Peyer's patch (tissue), 4 donors: Measurements from ENCODE around the gene TMEM91. TPM values are rescaled to one million over a fixed set of nuclear protein-coding genes. Genes with fewer than 3 reads are reported as not detected.

Source experiments
- DNase-seq, 3 donors: peaks; one replicate each; pipeline ENCODE4 v3.0.0-alpha.2; 2017 to 2019
- H3K27ac ChIP-seq, 4 donors: fragments of 200-600 bp; sonication (generic); one replicate each; pipeline ENCODE4 v1.5.1; 2016 to 2019
- H3K27me3 ChIP-seq, 2 donors: fragments of 200-600 bp; sonication (generic); one replicate each; pipeline ENCODE4 v1.5.1; 2019
- H3K36me3 ChIP-seq, 3 donors: fragments of 200-600 bp; sonication (generic); one replicate each; pipeline ENCODE4 v1.5.1; 2016 to 2019
- H3K4me1 ChIP-seq, 4 donors: fragments of 200-600 bp; sonication (generic); one replicate each; pipeline ENCODE4 v1.5.1; 2016 to 2019
- H3K4me3 ChIP-seq, 4 donors: fragments of 200-600 bp; sonication (generic); 1 replicate in 3 of 4; 2 replicates in 1 of 4; pipeline ENCODE4 v1.5.1; 2016 to 2019; ENCODE audit warnings: mild to moderate bottlenecking in 1 of 4
- H3K9me3 ChIP-seq, 4 donors: fragments of 200-600 bp; sonication (generic); one replicate each; pipeline ENCODE4 v1.5.1; 2016 to 2019; ENCODE audit warnings: mild to moderate bottlenecking in 1 of 4
- CTCF ChIP-seq, 6 experiments: fragments of 450-650 bp in 4 of 6; fragments of 200-600 bp in 2 of 6; sonication (generic) in 1 of 6; IDR thresholded peaks; one replicate each; pipeline ENCODE4 v1.5.1; 2017 to 2019; ENCODE audit warnings: antibody characterized with exemption in 6 of 6, mild to moderate bottlenecking in 3 of 6, moderate library complexity in 1 of 6
- POLR2A ChIP-seq, 2 donors: fragments of 450-650 bp; IDR thresholded peaks; one replicate each; pipeline ENCODE4 v1.5.1; 2017; ENCODE audit warnings: antibody characterized with exemption in 2 of 2, mild to moderate bottlenecking in 2 of 2, moderate library complexity in 2 of 2
- total RNA-seq, 4 donors: library from RNA; depleted of rRNA; stranded (reverse); fragments of >200 nt; gene quantifications; one replicate each; pipeline ENCODE4 v1.1.0, GENCODE V29; 2016

Gene TMEM91
- total RNA-seq, 4 donors from 2014 or later, result 8.3 to 19.6 (median 11.0) TPM

GRCh38 chr19:41426952-41427646 is 50.8 kb downstream of the TMEM91 start, which contains the start of gene B3GNT8:
Gene B3GNT8, minus strand, starts transcription at chr19:41427374. Its CDS starts 596 bp downstream, at chr19:41426778.
- peak; percentile 31 to 95 (median 93) for DNase-seq
- peak; percentile 97 to 98 for TF ChIP-seq POLR2A (IDR thresholded peaks at IDR 0.05)
- TF ChIP-seq CTCF (IDR thresholded peaks at IDR 0.05), result no peak
- peaks cover 0 to 57% (median 4%) of the 10 kb centered on the region in 4 donors for H3K4me1 ChIP-seq
- H3K4me3 ChIP-seq, result peak within 1 kb of the TSS; percentile 16 to 67 (median 56)
- H3K27me3 ChIP-seq, result no peaks in the 10 kb centered on the region
- no peaks in the 10 kb centered on the region for H3K9me3 ChIP-seq
- H3K27ac ChIP-seq, result peak within 1 kb of the TSS; percentile 68 to 98 (median 88)
- peaks cover 0 to 44% (median 2%) of the 10 kb centered on the region in 3 donors for H3K36me3 ChIP-seq

GRCh38 chr19:41427647-41428480 is 51.5 kb downstream of the TMEM91 start:
- H3K4me3 ChIP-seq, result peak overlapping the region; percentile 16 to 67 (median 56)
- peak overlapping the region; percentile 68 to 98 (median 88) for H3K27ac ChIP-seq
- H3K4me1 ChIP-seq, result peaks cover 0 to 49% (median 4%) of the 10 kb centered on the region in 4 donors
- peaks cover 0 to 41% (median 2%) of the 10 kb centered on the region in 3 donors for H3K36me3 ChIP-seq
- peak; percentile 20 to 73 (median 73) for DNase-seq
- no peaks in the 10 kb centered on the region for H3K9me3 ChIP-seq
- peak in 1 of 6 experiments; percentile 7 for TF ChIP-seq CTCF (IDR thresholded peaks at IDR 0.05)
- TF ChIP-seq POLR2A (IDR thresholded peaks at IDR 0.05), result no peak
- H3K27me3 ChIP-seq, result no peaks in the 10 kb centered on the region

GRCh38 chr19:41428481-41428859 is 52.1 kb downstream of the TMEM91 start:
- Histone ChIP-seq H3K4me1 (peaks cover 0 to 45% (median 4%) of the 10 kb centered on the region in 4 donors), H3K27me3 (no peaks in the 10 kb centered on the region), H3K27ac (peak overlapping the region; percentile 68 to 98 (median 88)), H3K36me3 (peaks cover 0 to 41% (median 2%) of the 10 kb centered on the region in 3 donors), H3K4me3 (peak overlapping the region in 3 of 4 donors; percentile 46 to 67 (median 66)), H3K9me3 (no peaks in the 10 kb centered on the region)
- DNase-seq, result no peak
- no peak for TF ChIP-seq POLR2A (IDR thresholded peaks at IDR 0.05)
- TF ChIP-seq CTCF (IDR thresholded peaks at IDR 0.05), result no peak

- Histone ChIP-seq H3K27me3 (no peaks in the 10 kb centered on the region), H3K4me3 (no peak overlapping the region), H3K27ac (no peak overlapping the region), H3K4me1 (peaks cover 0 to 30% (median 4%) of the 10 kb centered on the region in 4 donors), H3K36me3 (peaks cover 0 to 29% (median 0%) of the 10 kb centered on the region in 3 donors), H3K9me3 (no peaks in the 10 kb centered on the region)
- TF ChIP-seq POLR2A (IDR thresholded peaks at IDR 0.05) (no peak), CTCF (IDR thresholded peaks at IDR 0.05) (no peak)
- DNase-seq, result no peak
These were observed 54.6 kb downstream of the TMEM91 start for GRCh38 chr19:41430922-41431321.

- Histone ChIP-seq H3K27ac (no peak overlapping the region), H3K4me3 (no peak overlapping the region), H3K4me1 (peaks cover 0 to 26% (median 4%) of the 10 kb centered on the region in 4 donors), H3K36me3 (peaks cover 0 to 27% (median 0%) of the 10 kb centered on the region in 3 donors), H3K27me3 (no peaks in the 10 kb centered on the region), H3K9me3 (no peaks in the 10 kb centered on the region)
- TF ChIP-seq CTCF (IDR thresholded peaks at IDR 0.05) (peak in 4 of 6 experiments; percentile 16 to 52 (median 46)), POLR2A (IDR thresholded peaks at IDR 0.05) (no peak)
- DNase-seq, result no peak
These were observed 55.4 kb downstream of the TMEM91 start for GRCh38 chr19:41431426-41432386.
